Measurements from ENCODE around the gene DLD.

- no peak for TF ChIP-seq POLR2AphosphoS5 (IDR thresholded peaks at IDR 0.05)
- no peak for TF ChIP-seq POLR2A (IDR thresholded peaks at IDR 0.05)
Observed at GRCh38 chr7:107945332-107945731, 54.3 kb downstream of the DLD start.
